ENCODE results near the gene COL11A2. TPM values are rescaled to one million over a fixed set of nuclear protein-coding genes. Genes with fewer than 3 reads are reported as not detected.

COL11A2 gene
- total and polyA plus RNA-seq, 8 donors, result 0.15 to 3.1 (median 0.54) TPM

DNA sequence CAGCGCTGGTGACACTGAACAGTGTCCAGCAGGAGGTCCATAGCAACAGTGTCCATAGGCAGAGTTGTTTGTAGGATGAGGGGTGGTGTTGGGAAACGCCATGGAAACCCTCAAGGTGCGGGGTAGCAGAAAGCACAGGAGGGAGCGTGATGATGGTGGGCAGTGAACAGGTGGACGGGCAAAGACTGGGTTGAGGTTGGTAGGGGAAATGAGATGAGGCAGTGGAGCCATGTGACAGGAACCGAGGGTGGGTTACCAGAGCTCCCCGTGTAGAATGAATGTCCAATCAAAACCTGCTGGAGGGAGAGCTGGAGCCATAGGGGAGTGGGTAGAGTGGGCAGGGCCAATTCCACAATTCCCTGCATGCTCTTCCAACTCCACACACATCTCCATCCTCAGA is 78.5 kb downstream of the COL11A2 start:
- no peak overlapping the region for H3K4me3 ChIP-seq
- H3K9me3 ChIP-seq, result no peaks in the 10 kb centered on the region
- TF ChIP-seq CTCF (IDR thresholded peaks at IDR 0.05), result no peak
- 37 to 51% methylated on average over 7 of the region's 7 CpGs for WGBS, 2 donors
- DNase-seq (no peak), ATAC-seq (no peak), FAIRE-seq (no peak)
- no peaks in the 10 kb centered on the region for H3K36me3 ChIP-seq
- peaks cover 0 to 7% (median 0%) of the 10 kb centered on the region in 4 donors for H3K27me3 ChIP-seq
- intact Hi-C loops (cut with DNase I), result no loop called here
- no peaks in the 10 kb centered on the region for H3K4me1 ChIP-seq
- H3K27ac ChIP-seq, result no peak overlapping the region

Small RNA genes lying within 50 kb of the gene (microRNA-seq; reads per million reads assigned to microRNA genes)
- 6.2 to 6.8 reads per million in 2 donors for gene MIR219A1

Other genes starting within 250 kb of the COL11A2 start
- 10 to 100 TPM in 4 of 6 donors, 1 to 10 TPM in 2; 6.8 to 72.9 (median 17.0) TPM for gene HLA-DMA, start 239.4 kb downstream of the COL11A2 start, total RNA-seq
- 10 to 100 TPM; 25.0 to 34.0 TPM for gene HLA-DMA, start 239.4 kb downstream of the COL11A2 start, polyA plus RNA-seq
- 10 to 100 TPM; 50.5 to 98.4 (median 80.2) TPM for gene BRD2, start 223.9 kb downstream of the COL11A2 start, total RNA-seq
- gene BRD2, start 223.9 kb downstream of the COL11A2 start, polyA plus RNA-seq, result 100 to 1,000 TPM in 1 of 2 donors, 10 to 100 TPM in 1; 94.3 to 128 TPM
- gene HLA-DOA, start 182.9 kb downstream of the COL11A2 start, total RNA-seq, result 10 to 100 TPM in 1 of 6 donors, 1 to 10 TPM in 3, under 1 TPM in 2; 0.60 to 16.5 (median 2.2) TPM
- under 1 TPM; 0.38 to 0.46 TPM for gene HLA-DOA, start 182.9 kb downstream of the COL11A2 start, polyA plus RNA-seq
- gene HLA-DPA1, start 118.8 kb downstream of the COL11A2 start, total RNA-seq, result 100 to 1,000 TPM in 1 of 6 donors, 10 to 100 TPM in 2, 1 to 10 TPM in 3; 8.7 to 162 (median 13.5) TPM
- gene HLA-DPA1, start 118.8 kb downstream of the COL11A2 start, polyA plus RNA-seq, result 1 to 10 TPM; 5.5 to 9.1 TPM
- gene HLA-DPB1, start 116.5 kb downstream of the COL11A2 start, total RNA-seq, result 100 to 1,000 TPM in 1 of 6 donors, 10 to 100 TPM in 5; 11.8 to 156 (median 23.3) TPM
- gene HLA-DPB1, start 116.5 kb downstream of the COL11A2 start, polyA plus RNA-seq, result 10 to 100 TPM; 16.7 to 20.8 TPM
- gene RXRB, start 8.2 kb upstream of the COL11A2 start, total RNA-seq, result 10 to 100 TPM; 20.1 to 30.9 (median 21.9) TPM
- 10 to 100 TPM; 48.8 to 68.3 TPM for gene RXRB, start 8.2 kb upstream of the COL11A2 start, polyA plus RNA-seq
- gene SLC39A7, start 8.4 kb upstream of the COL11A2 start, total RNA-seq, result 10 to 100 TPM; 41.6 to 87.5 (median 64.5) TPM
- 100 to 1,000 TPM in 1 of 2 donors, 10 to 100 TPM in 1; 53.9 to 111 TPM for gene SLC39A7, start 8.4 kb upstream of the COL11A2 start, polyA plus RNA-seq
- gene HSD17B8, start 12.2 kb upstream of the COL11A2 start, total RNA-seq, result 10 to 100 TPM; 20.9 to 47.3 (median 31.4) TPM
- gene HSD17B8, start 12.2 kb upstream of the COL11A2 start, polyA plus RNA-seq, result 10 to 100 TPM; 36.2 to 47.4 TPM
- gene RING1, start 16.0 kb upstream of the COL11A2 start, total RNA-seq, result 10 to 100 TPM; 15.0 to 28.0 (median 20.1) TPM
- gene RING1, start 16.0 kb upstream of the COL11A2 start, polyA plus RNA-seq, result 10 to 100 TPM; 47.4 to 57.6 TPM
- 10 to 100 TPM; 23.2 to 37.5 (median 24.8) TPM for gene VPS52, start 79.4 kb upstream of the COL11A2 start, total RNA-seq
- 10 to 100 TPM; 50.1 to 62.2 TPM for gene VPS52, start 79.4 kb upstream of the COL11A2 start, polyA plus RNA-seq
- gene RPS18, start 79.6 kb upstream of the COL11A2 start, total RNA-seq, result 1,000 to 10,000 TPM; 1,052 to 2,464 (median 1,700) TPM
- gene RPS18, start 79.6 kb upstream of the COL11A2 start, polyA plus RNA-seq, result 1,000 to 10,000 TPM; 2,817 to 3,510 TPM
- gene B3GALT4, start 84.7 kb upstream of the COL11A2 start, total RNA-seq, result 1 to 10 TPM; 2.1 to 5.4 (median 2.6) TPM
- 1 to 10 TPM; 5.6 to 8.7 TPM for gene B3GALT4, start 84.7 kb upstream of the COL11A2 start, polyA plus RNA-seq
- 10 to 100 TPM; 17.7 to 28.8 (median 26.2) TPM for gene WDR46, start 96.8 kb upstream of the COL11A2 start, total RNA-seq
- gene WDR46, start 96.8 kb upstream of the COL11A2 start, polyA plus RNA-seq, result 10 to 100 TPM; 90.1 to 96.8 TPM
- 10 to 100 TPM in 5 of 6 donors, 1 to 10 TPM in 1; 9.7 to 19.9 (median 19.0) TPM for gene PFDN6, start 97.1 kb upstream of the COL11A2 start, total RNA-seq
- 100 to 1,000 TPM in 1 of 2 donors, 10 to 100 TPM in 1; 76.2 to 119 TPM for gene PFDN6, start 97.1 kb upstream of the COL11A2 start, polyA plus RNA-seq
- gene RGL2, start 106.5 kb upstream of the COL11A2 start, total RNA-seq, result 10 to 100 TPM; 24.5 to 70.8 (median 30.2) TPM
- 100 to 1,000 TPM in 1 of 2 donors, 10 to 100 TPM in 1; 87.3 to 121 TPM for gene RGL2, start 106.5 kb upstream of the COL11A2 start, polyA plus RNA-seq
- 100 to 1,000 TPM in 2 of 6 donors, 10 to 100 TPM in 4; 31.0 to 152 (median 41.2) TPM for gene TAPBP, start 121.6 kb upstream of the COL11A2 start, total RNA-seq
- gene TAPBP, start 121.6 kb upstream of the COL11A2 start, polyA plus RNA-seq, result 10 to 100 TPM; 28.0 to 60.6 TPM
- 10 to 100 TPM in 2 of 6 donors, 1 to 10 TPM in 4; 6.7 to 13.1 (median 9.3) TPM for gene ZBTB22, start 125.3 kb upstream of the COL11A2 start, total RNA-seq
- 10 to 100 TPM; 10.8 to 14.3 TPM for gene ZBTB22, start 125.3 kb upstream of the COL11A2 start, polyA plus RNA-seq
- 10 to 100 TPM; 12.9 to 22.5 (median 15.6) TPM for gene DAXX, start 130.5 kb upstream of the COL11A2 start, total RNA-seq
- 10 to 100 TPM; 18.1 to 24.6 TPM for gene DAXX, start 130.5 kb upstream of the COL11A2 start, polyA plus RNA-seq
- gene KIFC1, start 199.4 kb upstream of the COL11A2 start, total RNA-seq, result 1 to 10 TPM in 1 of 6 donors, under 1 TPM in 5; 0.14 to 1.5 (median 0.52) TPM
- under 1 TPM; 0.19 to 0.42 TPM for gene KIFC1, start 199.4 kb upstream of the COL11A2 start, polyA plus RNA-seq
- gene PHF1, start 218.5 kb upstream of the COL11A2 start, total RNA-seq, result 10 to 100 TPM; 28.5 to 68.0 (median 47.2) TPM
- gene PHF1, start 218.5 kb upstream of the COL11A2 start, polyA plus RNA-seq, result 100 to 1,000 TPM; 143 to 192 TPM
- gene CUTA, start 225.6 kb upstream of the COL11A2 start, total RNA-seq, result 10 to 100 TPM; 65.0 to 99.6 (median 78.1) TPM
- 100 to 1,000 TPM in 1 of 2 donors, 10 to 100 TPM in 1; 96.7 to 204 TPM for gene CUTA, start 225.6 kb upstream of the COL11A2 start, polyA plus RNA-seq
- gene SYNGAP1, start 227.6 kb upstream of the COL11A2 start, total RNA-seq, result 10 to 100 TPM in 1 of 6 donors, 1 to 10 TPM in 5; 4.6 to 11.0 (median 5.6) TPM
- 10 to 100 TPM in 1 of 2 donors, 1 to 10 TPM in 1; 8.3 to 16.4 TPM for gene SYNGAP1, start 227.6 kb upstream of the COL11A2 start, polyA plus RNA-seq